Right lobe of liver (tissue), 4 donors: ENCODE data around the gene SEC22A.

Experiments
- POLR2A ChIP-seq: fragments of 450-650 bp; IDR thresholded peaks from one replicate; pipeline ENCODE4 v1.6.1; 2017; ENCODE audit warnings: antibody characterized with exemption, mild to moderate bottlenecking
- TF ChIP-seq, protein P1 (sequence below), 4 donors: fragments of 200-600 bp in 3 of 4; fragments of 450-650 bp in 1 of 4; IDR thresholded peaks; one replicate each; pipeline versions ENCODE4 v1.5.1 to v1.8.0; 2016 to 2022; ENCODE audit warnings: antibody characterized with exemption in 4 of 4, mild to moderate bottlenecking in 2 of 4
- donor health status: DM: no; HTN: no; CAD: no.
- donor health status: DM: no; HTN: no; CAD: no.
- donor health status: DM: no; HTN: yes; CAD: no.

DNA sequence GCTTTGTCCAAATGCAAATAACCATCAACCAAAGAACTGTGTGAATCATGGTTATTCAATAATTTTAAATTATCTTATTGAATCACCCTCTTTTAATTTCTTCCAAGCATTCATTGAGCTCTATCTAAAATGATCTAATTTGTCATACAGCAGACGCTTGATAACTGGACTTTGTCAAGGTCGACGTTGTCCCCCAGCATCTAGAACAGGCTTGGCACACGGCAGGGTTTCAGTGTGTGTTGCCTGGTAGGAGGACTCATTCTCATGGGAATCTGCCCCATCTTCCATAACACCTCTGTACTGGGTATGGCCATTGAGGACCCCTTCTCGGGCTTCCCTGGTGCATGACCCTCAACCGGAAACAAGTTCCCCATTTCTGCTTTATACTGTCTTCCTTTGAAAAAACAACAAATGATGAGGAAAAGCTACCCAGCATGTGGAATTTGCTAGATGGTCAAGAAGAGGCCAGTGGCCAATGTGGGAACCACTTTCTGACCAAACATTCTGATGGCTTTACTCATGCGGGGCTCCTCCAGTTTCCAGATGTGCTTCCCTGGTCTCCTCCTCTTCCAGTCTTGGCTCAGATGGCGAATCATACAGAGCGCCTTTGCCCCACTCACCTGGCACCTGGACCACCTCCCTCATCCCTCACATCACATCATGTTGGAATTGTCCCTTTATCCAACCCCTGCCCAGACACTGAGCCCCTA is 41.7 kb upstream of the SEC22A start:
- no peak for TF ChIP-seq POLR2A
- TF ChIP-seq, protein P1, sequence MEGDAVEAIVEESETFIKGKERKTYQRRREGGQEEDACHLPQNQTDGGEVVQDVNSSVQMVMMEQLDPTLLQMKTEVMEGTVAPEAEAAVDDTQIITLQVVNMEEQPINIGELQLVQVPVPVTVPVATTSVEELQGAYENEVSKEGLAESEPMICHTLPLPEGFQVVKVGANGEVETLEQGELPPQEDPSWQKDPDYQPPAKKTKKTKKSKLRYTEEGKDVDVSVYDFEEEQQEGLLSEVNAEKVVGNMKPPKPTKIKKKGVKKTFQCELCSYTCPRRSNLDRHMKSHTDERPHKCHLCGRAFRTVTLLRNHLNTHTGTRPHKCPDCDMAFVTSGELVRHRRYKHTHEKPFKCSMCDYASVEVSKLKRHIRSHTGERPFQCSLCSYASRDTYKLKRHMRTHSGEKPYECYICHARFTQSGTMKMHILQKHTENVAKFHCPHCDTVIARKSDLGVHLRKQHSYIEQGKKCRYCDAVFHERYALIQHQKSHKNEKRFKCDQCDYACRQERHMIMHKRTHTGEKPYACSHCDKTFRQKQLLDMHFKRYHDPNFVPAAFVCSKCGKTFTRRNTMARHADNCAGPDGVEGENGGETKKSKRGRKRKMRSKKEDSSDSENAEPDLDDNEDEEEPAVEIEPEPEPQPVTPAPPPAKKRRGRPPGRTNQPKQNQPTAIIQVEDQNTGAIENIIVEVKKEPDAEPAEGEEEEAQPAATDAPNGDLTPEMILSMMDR (IDR thresholded peaks at IDR 0.05), result no peak
